Measurements from ENCODE around the gene COQ2.

DNA sequence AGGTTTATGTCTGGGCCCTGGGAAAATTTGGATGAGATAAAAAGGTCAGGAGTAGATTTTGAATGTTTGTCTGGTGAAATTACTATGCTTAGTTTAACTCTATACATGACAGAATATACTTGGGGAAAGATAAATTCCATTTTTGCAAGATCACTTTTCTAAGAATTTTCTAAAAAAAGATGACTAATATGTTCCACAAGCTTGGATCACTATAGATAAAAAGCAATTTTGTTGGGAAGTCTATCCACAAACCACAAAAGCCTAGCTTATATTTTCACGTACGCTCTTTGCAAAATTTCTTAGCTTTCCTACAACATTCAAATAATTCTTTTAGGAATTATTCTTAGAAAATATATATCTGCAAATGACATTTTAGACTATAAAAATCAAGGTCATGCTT lies 20.6 kb upstream of the COQ2 start:
- no peak for TF ChIP-seq EZH2 (IDR thresholded peaks at IDR 0.05; ENCODE audit: low read depth, unreplicated experiment)
- TF ChIP-seq, protein P1, sequence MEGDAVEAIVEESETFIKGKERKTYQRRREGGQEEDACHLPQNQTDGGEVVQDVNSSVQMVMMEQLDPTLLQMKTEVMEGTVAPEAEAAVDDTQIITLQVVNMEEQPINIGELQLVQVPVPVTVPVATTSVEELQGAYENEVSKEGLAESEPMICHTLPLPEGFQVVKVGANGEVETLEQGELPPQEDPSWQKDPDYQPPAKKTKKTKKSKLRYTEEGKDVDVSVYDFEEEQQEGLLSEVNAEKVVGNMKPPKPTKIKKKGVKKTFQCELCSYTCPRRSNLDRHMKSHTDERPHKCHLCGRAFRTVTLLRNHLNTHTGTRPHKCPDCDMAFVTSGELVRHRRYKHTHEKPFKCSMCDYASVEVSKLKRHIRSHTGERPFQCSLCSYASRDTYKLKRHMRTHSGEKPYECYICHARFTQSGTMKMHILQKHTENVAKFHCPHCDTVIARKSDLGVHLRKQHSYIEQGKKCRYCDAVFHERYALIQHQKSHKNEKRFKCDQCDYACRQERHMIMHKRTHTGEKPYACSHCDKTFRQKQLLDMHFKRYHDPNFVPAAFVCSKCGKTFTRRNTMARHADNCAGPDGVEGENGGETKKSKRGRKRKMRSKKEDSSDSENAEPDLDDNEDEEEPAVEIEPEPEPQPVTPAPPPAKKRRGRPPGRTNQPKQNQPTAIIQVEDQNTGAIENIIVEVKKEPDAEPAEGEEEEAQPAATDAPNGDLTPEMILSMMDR (conservative IDR thresholded peaks at IDR 0.05; ENCODE audit: low read depth in 2 of 2) = no peak
